GM13977 (cell line): ENCODE results near the gene MIER1.
"Not testable (repeated sequence)": the region's sequence is repeated elsewhere in the genome, so short reads cannot be mapped to it uniquely, and the experiment has no call there.

ENCODE experiments used
- DNase-seq: peaks from one replicate; pipeline ENCODE4 v3.0.0; 2012; ENCODE audit warnings: low spot score
- CTCF ChIP-seq: IDR thresholded peaks from 2 replicates; pipeline ENCODE4 v1.5.1; 2012; ENCODE audit warnings: mild to moderate bottlenecking, control low read depth; ENCODE audit not compliant: insufficient read depth; ENCODE audit errors: extremely low read depth, missing control alignments
- in situ Hi-C: fragments of 300-500 bp; cut with MboI; formaldehyde crosslinking; loops from one replicate; pipeline ENCODE4 v1.12.0; 2022; ENCODE audit warnings: low sequenced_read_pairs, low pct_unique_long_range_greater_than_20kb, mixed read lengths, inconsistent platforms; ENCODE audit not compliant: unreplicated experiment

Gene MIER1

GRCh38 chr1:66945316-66945715, 20.5 kb downstream of the MIER1 start:
- no peak for DNase-seq
- in situ Hi-C loops: no loop called here

GRCh38 chr1:66947267-66947666, 22.5 kb downstream of the MIER1 start:
- DNase-seq: no peak
- in situ Hi-C loops: no loop called here
- no peak for TF ChIP-seq CTCF

More at GRCh38 chr1:66945316-66945715, 20.5 kb downstream of the MIER1 start:
- TF ChIP-seq CTCF: no peak

GRCh38 chr1:66951513-66951912, 26.7 kb downstream of the MIER1 start:
- in situ Hi-C loops: no loop called here
- no peak for TF ChIP-seq CTCF
- DNase-seq: no peak

GRCh38 chr1:66954208-66954607, 29.4 kb downstream of the MIER1 start:
- in situ Hi-C loops: no loop called here
- TF ChIP-seq CTCF: no peak
- peak; percentile 17 for DNase-seq

GRCh38 chr1:66957938-66958337, 33.1 kb downstream of the MIER1 start:
- in situ Hi-C loops: no loop called here
- no peak for TF ChIP-seq CTCF
- no peak for DNase-seq

- DNase-seq, in situ Hi-C loops: not testable (repeated sequence)
Measured at GRCh38 chr1:66966188-66966873, 41.5 kb downstream of the MIER1 start.

- no peak for TF ChIP-seq CTCF
- DNase-seq: no peak
- in situ Hi-C loops: no loop called here
Measured at GRCh38 chr1:66968574-66968973, 43.8 kb downstream of the MIER1 start.
